Breast epithelium (tissue), 3 donors: Measurements from ENCODE around the gene MAST4.

Experiments
- CTCF ChIP-seq, 3 donors: fragments of 450-650 bp; IDR thresholded peaks; one replicate each; pipeline ENCODE4 v1.5.1; 2016 to 2017; ENCODE audit warnings: antibody characterized with exemption in 3 of 3, mild to moderate bottlenecking in 3 of 3, moderate library complexity in 3 of 3
- POLR2AphosphoS5 ChIP-seq, 3 donors: sonication (generic); formaldehyde crosslinking; IDR thresholded peaks; one replicate each; pipeline ENCODE4 v1.6.1; 2017; ENCODE audit warnings: antibody characterized with exemption in 3 of 3

- no peak for TF ChIP-seq CTCF (IDR thresholded peaks at IDR 0.05)
- TF ChIP-seq POLR2AphosphoS5 (IDR thresholded peaks at IDR 0.05), result no peak
These were observed 56.6 kb downstream of the MAST4 start for GRCh38 chr5:66652818-66653217.
